NCI-H748 treated with DMSO at 0.1 percent for 48 hours (cell line): Measurements from ENCODE around the gene DPF1.
"Not testable (repeated sequence)": the region's sequence is repeated elsewhere in the genome, so short reads cannot be mapped to it uniquely, and the experiment has no call there.

ENCODE experiments used
- DNase-seq: peaks from one replicate; lab custom pipeline; 2025; lab: John Stamatoyannopoulos, UW

The DPF1 gene

GRCh38 chr19:38224014-38224862 lies at the start of gene DPF1:
Gene DPF1, minus strand, starts transcription at chr19:38224222. Its CDS starts 80 bp downstream, at chr19:38224142.
- peak; percentile 74 for DNase-seq

- DNase-seq = no peak
Measured at GRCh38 chr19:38273499-38273898, 49.5 kb upstream of the DPF1 start.

- DNase-seq = no peak
Measured at GRCh38 chr19:38270587-38271167, 46.7 kb upstream of the DPF1 start.

GRCh38 chr19:38268539-38268938 lies 44.5 kb upstream of the DPF1 start:
- no peak for DNase-seq

GRCh38 chr19:38267761-38268483 lies 43.9 kb upstream of the DPF1 start:
- no peak for DNase-seq

GRCh38 chr19:38266981-38267597 lies 43.1 kb upstream of the DPF1 start:
- DNase-seq = no peak

- DNase-seq = no peak
Measured at GRCh38 chr19:38265921-38266429, 42.0 kb upstream of the DPF1 start.

GRCh38 chr19:38265213-38265861 lies 41.3 kb upstream of the DPF1 start:
- DNase-seq = no peak

GRCh38 chr19:38264486-38265212 lies 40.6 kb upstream of the DPF1 start, which contains the start of gene SPINT2:
Gene SPINT2, plus strand, starts transcription at chr19:38264573. Its CDS starts 320 bp downstream, at chr19:38264893.
- no peak for DNase-seq

GRCh38 chr19:38263689-38264485 lies 39.9 kb upstream of the DPF1 start:
- peak; percentile 100 for DNase-seq

- DNase-seq = no peak
Measured at GRCh38 chr19:38262585-38263268, 38.7 kb upstream of the DPF1 start.

GRCh38 chr19:38261942-38262341 lies 37.9 kb upstream of the DPF1 start:
- not testable (repeated sequence) for DNase-seq

GRCh38 chr19:38255383-38256014 lies 31.5 kb upstream of the DPF1 start:
- DNase-seq = no peak

- DNase-seq = no peak
Measured at GRCh38 chr19:38253788-38254187, 29.8 kb upstream of the DPF1 start.

- no peak for DNase-seq
Measured at GRCh38 chr19:38252941-38253691, 29.1 kb upstream of the DPF1 start.

GRCh38 chr19:38252385-38252784 lies 28.4 kb upstream of the DPF1 start:
- no peak for DNase-seq

- no peak for DNase-seq
Measured at GRCh38 chr19:38251564-38252051, 27.6 kb upstream of the DPF1 start.
